A673 (cell line): ENCODE results near the gene LRRC72. TPM values are rescaled to one million over a fixed set of nuclear protein-coding genes. Genes with fewer than 3 reads are reported as not detected.

Experiments
- BruUV-seq: library from RNA; stranded (reverse); fragments of 400-500 nt; replicated peaks from 2 replicates; lab custom pipeline; 2021; lab: Mats Ljungman, UMichigan
- CTCF ChIA-PET: fragments of 300-600 bp; sonication (Branson Sonifier 250); formaldehyde crosslinking; loops from one replicate; lab custom pipeline; 2022; ENCODE audit warnings: antibody characterized with exemption; lab: Charles Lee
- POLR2A ChIA-PET: fragments of 300-600 bp; sonication (Branson Sonifier 250); formaldehyde crosslinking; loops from one replicate; lab custom pipeline; 2022; ENCODE audit warnings: antibody characterized with exemption; ENCODE audit not compliant: low non-redundant PET; lab: Charles Lee
- DNase-seq: peaks from one replicate; pipeline ENCODE4 v3.0.0-alpha.2; 2015; ENCODE audit warnings: low spot score
- H3K27ac ChIP-seq: fragments of 200-600 bp; sonication (generic); 2 replicates; pipeline ENCODE4 v1.5.1; 2016; ENCODE audit warnings: mixed run types, low read depth, mild to moderate bottlenecking, mixed read lengths, antibody characterized with exemption, low read length; ENCODE audit not compliant: poor library complexity, severe bottlenecking
- H3K27me3 ChIP-seq: fragments of 200-600 bp; sonication (generic); replicated peaks from 2 replicates; pipeline ENCODE4 v1.6.1; 2017; ENCODE audit warnings: mixed run types, low read depth, mild to moderate bottlenecking, mixed read lengths, antibody characterized with exemption, low read length; ENCODE audit not compliant: insufficient read depth, poor library complexity
- H3K36me3 ChIP-seq: fragments of 200-600 bp; sonication (generic); 2 replicates; pipeline ENCODE4 v1.6.1; 2016; ENCODE audit warnings: mixed run types, mild to moderate bottlenecking, mixed read lengths, antibody characterized with exemption, low read length; ENCODE audit not compliant: insufficient read depth, poor library complexity, severe bottlenecking
- H3K4me1 ChIP-seq: fragments of 200-600 bp; sonication (generic); 2 replicates; pipeline ENCODE4 v1.6.1; 2017; ENCODE audit warnings: mixed run types, mild to moderate bottlenecking, mixed read lengths, antibody characterized with exemption, low read length; ENCODE audit not compliant: insufficient read depth, poor library complexity, severe bottlenecking
- H3K4me3 ChIP-seq: fragments of 200-600 bp; sonication (generic); 2 replicates; pipeline ENCODE4 v1.5.1; 2016; ENCODE audit warnings: low read depth, mixed run types, mild to moderate bottlenecking, mixed read lengths, low read length; ENCODE audit not compliant: poor library complexity, severe bottlenecking
- H3K9me3 ChIP-seq: fragments of 200-600 bp; sonication (generic); 2 replicates; pipeline ENCODE4 v1.6.1; 2016; ENCODE audit warnings: mixed run types, low read depth, mild to moderate bottlenecking, mixed read lengths, antibody characterized with exemption, low read length; ENCODE audit not compliant: poor library complexity, severe bottlenecking
- CTCF ChIP-seq: fragments of 300-800, 200-600 bp; sonication (generic); conservative IDR thresholded peaks from 2 replicates; pipeline ENCODE4 v1.5.1; 2017; ENCODE audit warnings: low read depth, mild to moderate bottlenecking, antibody characterized with exemption, low read length, moderate library complexity, mixed read lengths
- EZH2 ChIP-seq: fragments of 200-600 bp; sonication (generic); IDR thresholded peaks from 2 replicates; pipeline ENCODE4 v1.6.1; 2017; ENCODE audit warnings: borderline replicate concordance, low read depth, mild to moderate bottlenecking, mixed read lengths, antibody characterized with exemption, low read length; ENCODE audit not compliant: poor library complexity, severe bottlenecking
- intact Hi-C: fragments of 100-400 bp; cut with micrococcal nuclease; formaldehyde crosslinking; loops from one replicate; pipeline ENCODE4 v1.10.0; 2022; ENCODE audit not compliant: unreplicated experiment
- total RNA-seq: library from RNA; stranded (reverse); gene quantifications from 2 replicates; pipeline ENCODE4 v1.2.3, GENCODE V29; 2021

Gene LRRC72
- total RNA-seq, 1 experiment from 2014 or later, result not detected

DNA sequence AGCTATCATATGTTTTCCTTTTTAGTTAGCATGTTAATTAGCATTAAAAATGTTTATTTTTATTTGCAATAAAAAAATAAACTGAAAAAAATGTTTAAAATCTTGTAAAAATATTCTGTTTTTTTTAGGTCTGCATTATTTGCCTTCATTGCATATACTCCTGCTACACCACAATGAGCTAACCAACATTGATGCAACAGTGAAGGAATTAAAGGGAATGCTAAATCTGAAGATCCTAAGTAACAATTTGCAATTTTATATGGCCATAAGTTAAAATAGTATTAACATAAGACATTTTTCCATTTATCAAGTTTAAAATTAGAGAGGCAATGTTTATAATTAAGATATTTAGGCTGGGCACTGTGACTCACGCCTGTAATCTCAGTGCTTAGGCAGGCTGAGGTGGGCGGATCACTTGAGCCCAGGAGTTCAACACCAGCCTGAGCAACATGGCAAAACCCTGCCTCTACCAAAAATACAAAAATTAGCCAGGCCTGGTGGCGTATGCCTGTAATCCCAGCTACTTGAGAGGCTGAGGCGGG, 32.2 kb downstream of the LRRC72 start:
- no TSS peak for BruUV-seq
- H3K36me3 ChIP-seq, result no peaks in the 10 kb centered on the region
- H3K4me1 ChIP-seq, result peaks cover 11% of the 10 kb centered on the region
- H3K4me3 ChIP-seq, result no peak overlapping the region
- no peak for TF ChIP-seq CTCF
- no peak for TF ChIP-seq EZH2
- intact Hi-C loops, result no loop called here
- H3K27me3 ChIP-seq, result no peaks in the 10 kb centered on the region
- ChIA-PET POLR2A (no interaction called here), CTCF (no interaction called here)
- H3K27ac ChIP-seq, result no peak overlapping the region
- no peaks in the 10 kb centered on the region for H3K9me3 ChIP-seq
- DNase-seq, result peak; percentile 20

DNA sequence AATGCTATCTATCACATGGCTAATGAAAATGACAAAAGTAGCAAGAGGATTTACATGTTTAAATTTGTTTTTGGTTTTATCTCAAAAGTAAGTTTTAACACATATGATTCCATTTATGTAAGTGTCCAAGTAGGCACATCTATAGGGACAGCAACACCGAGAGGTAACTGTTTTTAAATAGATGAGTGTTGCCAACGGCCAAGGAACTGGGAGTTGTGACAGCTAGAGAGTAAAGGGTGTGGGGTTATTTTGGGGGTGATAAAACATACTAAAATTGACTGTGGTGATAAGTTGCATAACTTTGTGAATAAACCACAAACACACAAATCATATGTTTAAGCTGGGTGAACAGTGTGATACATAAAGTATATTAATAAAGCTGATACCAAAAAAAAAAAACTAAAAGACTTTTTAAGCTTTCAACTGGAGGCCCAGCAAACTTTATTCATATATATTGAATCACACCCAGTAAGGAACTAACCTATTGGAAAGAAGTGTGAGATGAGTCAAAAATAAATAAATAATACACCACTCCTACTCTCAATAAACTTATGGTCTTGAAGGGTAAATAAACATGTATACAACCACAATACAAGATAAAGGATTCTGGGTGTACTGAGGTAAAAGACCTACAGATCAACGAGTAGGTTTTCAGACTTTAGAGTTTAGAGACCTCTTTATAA, 33.0 kb downstream of the LRRC72 start:
- TF ChIP-seq CTCF, result no peak
- intact Hi-C loops, result no loop called here
- Histone ChIP-seq H3K9me3 (no peaks in the 10 kb centered on the region), H3K27ac (no peak overlapping the region), H3K36me3 (no peaks in the 10 kb centered on the region), H3K27me3 (no peaks in the 10 kb centered on the region), H3K4me1 (peaks cover 19% of the 10 kb centered on the region), H3K4me3 (no peak overlapping the region)
- no TSS peak for BruUV-seq
- POLR2A ChIA-PET, result no interaction called here
- CTCF ChIA-PET, result no interaction called here
- DNase-seq, result no peak

DNA sequence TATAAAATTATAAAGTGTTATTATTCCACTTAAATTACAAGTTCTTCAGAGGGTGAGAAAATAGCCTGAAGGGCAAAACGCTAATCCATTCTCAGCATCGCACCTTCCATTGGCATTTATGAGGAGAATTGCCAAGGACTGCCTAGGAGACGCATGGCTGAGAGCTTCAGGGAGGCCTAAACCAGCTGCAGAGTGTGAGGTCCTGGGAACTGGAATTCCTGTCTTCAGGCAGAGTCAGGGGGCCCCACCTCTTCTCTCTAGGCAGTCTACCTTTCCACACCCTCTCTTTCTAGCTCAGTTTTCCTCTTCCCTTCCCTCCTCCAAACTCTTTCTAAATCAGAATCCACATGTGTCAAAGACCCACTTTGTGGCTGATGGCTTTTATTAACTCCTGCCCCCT, 35.3 kb downstream of the LRRC72 start:
- no TSS peak for BruUV-seq
- no peaks in the 10 kb centered on the region for H3K36me3 ChIP-seq
- peaks cover 22% of the 10 kb centered on the region for H3K4me1 ChIP-seq
- no peak for DNase-seq
- ChIA-PET POLR2A (no interaction called here), CTCF (no interaction called here)
- no peak overlapping the region for H3K4me3 ChIP-seq
- intact Hi-C loops, result no loop called here
- no peak for TF ChIP-seq CTCF
- no peaks in the 10 kb centered on the region for H3K9me3 ChIP-seq
- no peak overlapping the region for H3K27ac ChIP-seq
- no peaks in the 10 kb centered on the region for H3K27me3 ChIP-seq
